Stimulated activated CD8-positive, alpha-beta memory T cell treated with anti-CD3 and anti-CD28 coated beads, Interleukin-15, amount 100 ng/mL, for 48 hours (primary cell): ENCODE data around the gene RPP38.
A peak's percentile ranks its signal among the peaks of the same experiment; 100 is the strongest.

Source experiments
- DNase-seq, 2 donors: peaks; one replicate each; pipeline ENCODE4 v3.0.0-alpha.2; 2020; ENCODE audit warnings: low read depth in 2 of 2

The RPP38 gene, protein sequence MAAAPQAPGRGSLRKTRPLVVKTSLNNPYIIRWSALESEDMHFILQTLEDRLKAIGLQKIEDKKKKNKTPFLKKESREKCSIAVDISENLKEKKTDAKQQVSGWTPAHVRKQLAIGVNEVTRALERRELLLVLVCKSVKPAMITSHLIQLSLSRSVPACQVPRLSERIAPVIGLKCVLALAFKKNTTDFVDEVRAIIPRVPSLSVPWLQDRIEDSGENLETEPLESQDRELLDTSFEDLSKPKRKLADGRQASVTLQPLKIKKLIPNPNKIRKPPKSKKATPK

DNA sequence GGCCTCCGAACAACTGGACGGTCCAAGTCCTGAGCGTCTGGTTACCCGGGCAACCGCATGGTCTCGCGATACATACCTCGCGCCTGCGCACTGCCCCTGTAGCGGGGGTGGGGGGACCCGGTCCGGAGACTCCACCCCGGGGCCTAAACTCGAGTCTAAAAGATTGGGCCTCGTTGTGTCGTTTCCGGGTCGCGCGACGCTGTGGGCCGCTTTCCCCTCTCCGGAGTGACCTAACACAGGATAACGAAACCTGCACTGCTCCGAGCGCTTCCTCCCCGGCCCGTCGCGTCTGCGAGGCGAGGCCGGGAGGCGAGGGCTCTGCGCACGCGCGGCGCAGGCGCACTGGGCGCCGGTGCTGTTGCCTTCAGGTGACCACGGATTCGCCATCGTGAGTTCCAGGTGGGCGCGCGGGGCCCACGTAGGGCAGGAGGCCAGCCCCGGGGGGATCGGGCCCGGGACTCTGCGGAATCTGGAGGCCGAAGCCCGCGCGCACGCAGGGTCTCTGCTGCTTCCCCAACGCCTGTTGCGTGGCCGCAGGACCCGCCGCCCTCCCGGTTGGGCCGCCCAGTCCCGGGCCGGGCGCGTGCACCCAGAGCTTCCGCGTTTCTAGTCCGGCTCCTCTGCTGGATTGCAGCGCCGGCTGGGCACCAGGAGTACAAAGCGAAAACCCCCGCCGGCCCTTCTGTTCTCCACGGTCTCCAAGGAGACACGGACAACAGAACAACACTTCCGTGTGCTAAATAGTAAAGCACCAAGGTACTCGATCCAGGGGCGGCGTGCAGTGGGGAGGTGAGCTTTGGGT lies at the start of gene RPP38:
Gene RPP38, plus strand, starts transcription at position 345 of the 802 bp plus-strand sequence. CDS start 5,960 bp downstream, outside the sequence.
- DNase-seq = peak; percentile 91 to 96

DNA sequence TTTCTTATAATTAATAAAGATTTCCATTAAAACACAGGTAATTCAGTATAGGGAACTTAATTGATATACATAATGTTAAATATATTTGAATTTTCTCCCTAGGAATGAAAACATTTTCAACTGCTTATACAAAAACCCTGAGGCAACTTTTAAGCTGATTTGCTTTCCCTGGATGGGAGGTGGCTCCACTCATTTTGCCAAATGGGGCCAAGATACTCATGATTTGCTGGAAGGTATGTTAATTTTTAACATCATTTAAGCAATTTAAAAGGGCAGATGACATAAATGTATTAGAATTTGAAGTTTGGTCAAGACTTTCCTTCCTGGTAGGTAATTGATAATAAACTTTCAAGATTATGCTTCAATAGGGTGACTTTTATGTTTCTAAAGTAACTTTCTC lies 47.6 kb upstream of the RPP38 start:
- no peak for DNase-seq

DNA sequence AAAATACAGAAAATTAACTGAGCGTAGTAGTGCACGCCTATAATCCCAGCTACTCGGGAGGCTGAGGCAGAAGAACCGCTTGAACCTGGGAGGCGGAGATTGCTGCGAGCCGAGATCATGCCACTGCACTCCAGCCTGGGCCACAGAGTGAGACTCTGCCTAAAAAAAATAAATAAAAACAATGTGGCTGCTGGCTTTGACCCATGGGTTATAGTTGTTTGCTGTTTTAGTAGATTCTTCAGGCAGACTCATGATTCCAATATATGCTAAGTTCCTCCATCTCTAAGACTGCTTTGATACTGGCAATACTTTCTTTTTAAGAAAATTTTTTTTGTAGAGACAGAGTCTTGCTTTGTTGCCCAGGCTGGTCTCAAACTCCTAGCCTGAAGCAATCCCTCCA lies 45.0 kb upstream of the RPP38 start:
- DNase-seq = no peak

DNA sequence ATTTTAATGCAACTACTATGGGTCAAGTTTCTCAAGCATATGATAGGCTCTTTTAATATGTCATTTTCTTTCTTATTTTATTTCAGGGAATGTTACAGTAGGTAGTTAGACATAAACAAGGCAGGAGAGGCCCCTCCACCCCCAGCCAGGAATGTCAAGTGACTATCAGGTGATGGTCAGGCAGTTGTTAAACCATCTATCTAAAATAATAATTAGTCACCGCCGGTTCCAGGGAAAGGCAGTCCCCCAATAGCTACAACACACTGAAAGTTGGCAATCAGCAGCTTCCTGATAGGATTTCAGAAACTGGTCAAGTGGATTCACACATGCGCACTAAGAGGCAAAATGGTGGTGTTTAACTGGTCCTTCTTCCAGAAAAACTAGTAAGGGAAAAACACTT lies 44.1 kb upstream of the RPP38 start:
- DNase-seq = no peak

DNA sequence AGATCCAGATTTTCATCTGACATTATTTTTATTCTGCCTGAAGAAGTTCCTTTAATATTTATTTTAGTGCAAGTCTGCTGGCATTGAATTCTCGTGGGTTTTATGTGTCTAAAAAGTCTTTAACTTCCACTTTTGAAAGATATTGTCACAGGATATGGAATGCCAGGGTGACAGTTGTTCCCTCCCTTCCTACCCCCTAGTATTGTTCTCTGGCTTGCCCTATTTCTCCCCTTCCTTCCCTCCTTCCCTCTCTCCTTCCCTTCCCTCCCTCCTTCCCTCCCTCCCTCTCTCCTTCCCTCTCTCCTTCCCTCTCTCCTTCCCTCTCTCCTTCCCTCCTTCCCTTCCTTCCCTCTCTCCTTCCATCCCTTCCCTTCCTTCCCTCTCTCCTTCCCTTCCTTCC lies 38.5 kb upstream of the RPP38 start:
- DNase-seq = no peak

DNA sequence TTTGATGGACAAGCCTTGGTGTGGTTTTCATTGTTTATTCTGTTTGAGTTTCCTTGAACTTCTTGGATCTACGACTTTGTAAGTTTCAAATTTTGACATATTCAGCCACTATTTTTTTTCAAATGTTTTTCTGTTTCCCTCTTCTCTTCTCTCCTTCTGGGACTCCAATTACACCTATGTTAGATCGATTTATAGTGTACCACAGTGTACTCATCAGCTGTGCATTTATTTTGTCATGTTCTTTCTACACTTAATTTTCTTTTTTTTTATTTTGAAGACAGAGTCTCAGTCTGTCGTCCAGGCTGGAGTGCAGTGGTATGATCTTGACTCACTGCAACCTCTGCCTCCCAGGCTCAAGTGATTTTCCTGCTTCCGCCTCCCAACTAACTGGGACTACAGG lies 37.2 kb upstream of the RPP38 start:
- DNase-seq = no peak

DNA sequence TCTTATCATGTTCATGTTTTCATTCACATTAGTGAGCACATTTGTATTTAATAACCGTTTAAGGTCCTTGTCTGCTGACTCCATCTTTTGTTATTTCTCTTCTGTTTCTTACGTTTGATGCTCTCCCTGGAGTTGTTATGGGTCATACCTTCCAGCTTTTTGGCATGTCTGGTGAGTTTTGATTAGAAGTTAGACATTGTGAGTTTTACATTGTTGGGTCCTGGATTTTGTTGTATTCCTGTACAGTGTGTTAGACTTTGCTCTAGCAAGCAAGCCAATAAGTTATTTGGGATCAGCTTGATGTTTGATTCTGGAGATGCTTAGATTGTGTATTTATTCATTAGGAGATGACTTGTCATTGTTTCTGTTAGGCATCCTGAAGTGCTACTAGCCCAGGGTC lies 36.5 kb upstream of the RPP38 start:
- no peak for DNase-seq

DNA sequence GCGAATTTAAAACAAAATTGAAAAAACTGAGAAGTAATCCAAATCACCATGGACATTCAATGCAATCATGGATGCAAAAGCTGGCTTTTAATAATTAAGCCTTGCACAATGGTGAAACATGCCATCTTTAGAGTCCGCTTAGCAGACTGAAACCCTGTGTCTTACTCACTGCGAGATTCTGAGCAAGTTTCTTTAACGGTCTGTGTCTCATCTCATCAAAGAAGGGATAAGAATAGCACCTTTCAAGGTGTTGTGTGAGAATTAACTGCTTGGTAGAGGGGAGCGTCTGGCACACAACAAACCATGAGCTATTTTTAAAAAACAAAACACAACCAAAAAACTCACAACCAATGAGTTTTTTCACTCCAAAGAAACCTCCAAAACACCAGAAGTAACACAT lies 30.0 kb upstream of the RPP38 start:
- DNase-seq = no peak

DNA sequence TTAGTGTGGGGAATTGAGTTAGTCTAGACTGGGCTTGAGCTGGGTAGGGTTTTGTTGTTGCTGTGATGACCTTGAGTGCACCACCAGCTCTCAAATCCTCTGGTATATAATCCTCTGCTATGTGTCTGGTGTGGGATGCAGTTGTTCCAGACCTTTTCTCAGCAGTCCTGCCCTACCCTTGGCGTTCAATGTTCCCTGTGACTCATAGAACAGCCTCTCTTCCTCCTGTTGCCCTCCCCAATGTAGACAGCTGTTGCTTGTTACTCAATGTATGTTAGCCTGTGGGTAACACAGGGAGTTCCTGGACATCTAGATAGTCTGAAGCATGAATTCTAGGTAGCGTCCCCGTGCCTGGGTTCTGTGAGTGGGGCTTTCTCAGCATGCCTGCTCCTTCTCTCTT lies 28.4 kb upstream of the RPP38 start:
- no peak for DNase-seq

DNA sequence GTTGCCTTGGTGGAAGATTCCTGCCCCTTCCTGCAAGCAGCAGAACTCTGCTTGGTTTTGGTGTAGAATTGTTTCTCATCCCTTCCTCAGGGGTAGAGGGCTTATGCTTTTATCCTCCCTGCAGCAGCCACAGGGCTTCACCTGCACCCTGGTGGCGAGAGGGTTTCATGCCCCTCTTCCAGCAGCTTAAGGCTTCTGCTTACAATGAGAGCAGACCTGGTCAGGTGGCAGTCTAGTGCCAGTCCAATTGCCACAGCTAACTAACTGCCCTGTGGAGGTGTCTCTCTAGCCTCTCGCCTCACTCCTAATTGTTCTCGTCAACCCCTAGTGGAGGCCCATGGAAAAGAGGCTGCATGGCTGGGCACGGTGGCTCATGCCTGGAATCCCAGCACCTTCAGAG lies 27.9 kb upstream of the RPP38 start:
- no peak for DNase-seq

DNA sequence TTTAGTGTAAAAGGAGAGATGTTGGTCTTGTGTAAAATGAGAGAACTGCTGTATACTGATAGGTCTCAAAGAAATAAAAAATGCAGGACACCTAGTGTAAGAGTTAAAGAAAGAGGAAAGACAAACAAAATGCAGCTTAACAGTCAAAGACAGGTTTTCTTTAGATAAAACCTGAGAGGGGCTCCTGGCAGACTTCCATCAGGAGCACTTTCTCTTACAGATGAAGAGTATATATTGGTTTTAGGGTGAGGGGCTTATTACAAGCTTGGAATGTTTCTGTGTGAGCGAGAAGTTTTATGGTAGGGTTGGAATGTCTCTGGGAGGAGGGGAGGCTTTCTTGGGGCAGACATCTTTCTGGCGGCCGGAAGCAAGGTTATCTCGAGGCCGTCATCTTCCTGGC lies 24.8 kb upstream of the RPP38 start:
- DNase-seq = no peak

DNA sequence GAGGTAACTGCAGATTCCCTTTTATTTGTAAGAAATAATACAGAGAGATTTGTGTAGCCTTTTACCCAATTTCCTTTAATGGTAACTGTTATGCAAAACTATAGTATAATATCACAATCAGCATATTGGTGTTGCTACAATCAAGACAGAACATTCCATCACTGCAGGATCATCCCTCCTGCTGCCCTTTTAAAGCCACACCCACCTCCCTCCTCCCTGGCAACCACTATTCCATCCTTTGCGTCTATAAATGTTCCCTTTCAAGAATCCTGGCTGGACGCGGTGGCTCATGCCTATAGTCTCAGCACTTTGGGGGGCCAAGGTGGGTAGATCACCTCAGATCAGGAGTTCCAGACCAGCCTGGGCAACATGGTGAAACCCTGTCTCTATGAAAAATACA lies 21.7 kb upstream of the RPP38 start:
- DNase-seq = no peak

DNA sequence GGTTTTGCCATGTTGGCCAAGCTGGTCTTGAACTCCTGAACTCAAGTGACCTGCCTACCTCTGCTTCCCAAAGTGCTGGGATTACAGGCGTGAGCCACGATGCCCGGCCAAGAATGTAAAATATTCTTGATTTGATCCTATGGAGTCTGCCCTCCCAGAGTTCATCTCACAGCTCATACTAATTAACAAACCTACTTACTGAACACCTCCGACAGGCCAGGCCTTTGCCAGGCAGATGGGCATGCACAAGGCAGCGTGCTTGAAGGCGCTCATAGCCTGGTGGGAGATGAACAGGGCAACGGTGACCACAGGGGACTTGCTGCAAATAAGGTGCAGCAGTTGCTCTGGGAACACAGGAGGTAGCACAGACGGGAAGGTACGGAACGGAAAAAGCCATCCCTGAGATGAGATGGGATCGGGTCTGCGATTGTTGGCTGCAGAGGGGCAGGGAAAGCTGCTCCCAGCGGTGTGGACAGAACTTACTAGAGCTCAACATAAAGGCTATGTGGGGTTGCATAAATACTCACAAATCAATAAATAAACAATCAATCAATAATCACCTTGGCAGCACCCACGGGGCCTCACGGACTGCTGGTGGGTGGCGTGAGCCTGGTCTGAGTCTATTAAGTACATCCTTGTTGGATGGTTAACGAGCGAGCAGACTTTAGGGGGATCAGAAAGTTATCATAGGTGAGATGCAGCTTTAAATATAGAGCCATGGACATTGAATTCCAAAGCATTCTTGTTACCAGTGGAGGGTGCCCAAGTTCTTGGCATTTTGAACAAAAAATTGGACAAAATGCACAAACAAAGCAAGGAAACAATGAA lies 13.3 kb upstream of the RPP38 start:
- no peak for DNase-seq

DNA sequence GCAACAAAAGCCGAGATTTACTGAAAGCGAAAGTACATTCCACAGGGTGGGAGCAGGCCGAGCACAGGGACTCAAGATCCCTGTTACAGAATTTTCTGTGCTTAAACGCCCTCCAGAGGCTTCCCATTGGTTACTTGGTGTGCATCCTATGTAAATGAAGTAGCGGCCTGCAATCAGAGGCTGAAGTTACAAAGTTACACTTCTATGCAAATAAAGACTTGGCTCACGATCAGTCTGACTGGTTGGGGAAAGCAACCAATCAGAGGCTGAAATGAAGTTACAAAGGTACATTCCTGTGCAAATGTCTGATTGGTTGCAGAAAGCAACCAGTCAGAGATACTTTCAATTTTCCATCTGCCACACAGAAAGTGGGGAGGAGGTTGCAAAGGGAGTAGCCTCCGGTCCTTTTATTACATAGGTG lies 12.6 kb upstream of the RPP38 start:
- no peak for DNase-seq

DNA sequence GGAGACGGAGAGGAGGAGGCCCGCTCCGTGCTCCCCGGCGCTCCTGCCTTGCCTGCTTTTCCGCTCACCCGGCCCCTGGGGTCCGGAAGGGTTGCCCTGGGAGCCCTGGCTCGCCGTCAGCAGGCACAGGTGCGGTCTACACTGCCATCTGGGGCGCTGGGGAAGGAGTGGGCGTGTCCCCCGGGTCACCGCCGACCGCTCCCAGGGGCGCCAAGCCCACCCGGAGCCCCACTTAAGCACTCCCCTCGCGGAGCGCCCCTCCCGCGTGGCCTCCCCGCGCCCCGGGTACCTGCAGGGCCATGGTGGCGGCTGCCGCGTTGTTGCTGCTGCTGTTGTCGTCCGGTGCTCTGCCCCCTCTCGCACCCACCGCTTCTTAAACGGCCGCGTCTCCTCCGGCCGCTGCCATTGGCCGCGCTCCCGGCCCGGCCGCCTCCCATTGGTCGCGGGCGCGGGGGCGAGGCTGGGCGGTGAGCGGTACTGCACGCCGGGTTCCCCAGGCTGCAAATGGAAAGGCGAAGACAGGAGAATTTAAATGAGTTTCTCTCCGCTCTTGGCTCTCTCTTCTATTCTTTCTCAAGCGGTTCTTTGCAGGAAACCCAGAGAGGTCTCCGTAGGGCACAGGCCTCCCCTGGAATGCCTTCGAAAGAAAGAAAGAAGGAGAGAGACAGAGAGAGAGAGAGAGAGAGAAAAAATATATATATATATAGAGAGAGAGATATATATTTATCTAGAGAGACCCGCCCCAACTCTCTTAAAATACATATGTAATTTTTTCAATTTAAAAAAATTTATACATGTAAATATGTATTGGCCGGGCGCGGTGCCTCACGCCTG lies 8.5 kb upstream of the RPP38 start, which contains the start of gene ACBD7:
Gene ACBD7, minus strand, starts transcription at position 349 of the 834 bp plus-strand sequence. Its CDS starts 48 bp downstream, at position 301.
- DNase-seq = peak; percentile 73 to 77

DNA sequence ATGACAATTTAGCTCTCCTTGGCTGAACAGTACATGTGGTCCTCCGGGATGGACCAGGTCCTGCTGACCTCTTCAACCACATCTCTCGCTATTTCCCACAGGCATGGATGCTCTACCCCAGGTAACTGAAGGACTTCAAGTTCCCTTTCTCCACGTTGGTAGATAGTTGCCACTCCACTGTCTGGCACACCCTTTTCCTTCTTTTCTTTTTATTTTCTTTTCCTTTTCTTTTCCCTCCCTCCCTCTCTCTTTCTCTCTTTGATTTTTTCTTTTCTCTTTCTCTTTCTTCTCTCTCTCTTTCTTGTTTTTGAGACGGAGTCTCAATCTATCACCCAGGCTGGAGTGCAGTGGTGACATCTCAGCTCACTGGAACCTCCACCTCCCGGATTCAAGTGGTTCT lies 5.7 kb upstream of the RPP38 start:
- no peak for DNase-seq

DNA sequence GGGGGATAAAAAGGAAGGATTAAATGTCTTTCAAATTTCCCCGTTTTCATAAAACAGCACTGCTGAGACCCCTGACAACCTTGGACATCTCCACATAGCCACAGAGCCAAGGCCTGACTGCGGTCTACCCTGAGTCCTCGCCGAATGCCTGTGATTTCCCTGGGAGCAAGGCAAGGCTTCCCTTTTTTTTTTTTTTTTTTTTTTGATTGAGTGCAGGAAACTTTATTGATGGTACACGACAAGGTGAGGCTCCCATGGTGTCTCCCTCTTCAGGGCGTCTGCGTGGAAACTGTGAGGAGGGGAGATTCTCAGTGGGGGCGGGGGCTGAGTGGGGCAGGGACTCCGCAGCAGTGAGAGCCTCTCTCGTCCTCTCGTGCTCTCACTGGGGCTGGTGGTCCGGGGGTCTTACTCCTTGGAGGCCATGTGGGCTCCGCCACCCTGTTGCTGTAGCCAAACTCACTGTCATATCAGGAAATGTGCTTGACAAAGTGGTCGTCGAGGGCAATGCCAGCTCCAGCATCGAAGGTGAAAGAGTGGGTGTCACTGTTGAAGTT lies 4.2 kb upstream of the RPP38 start:
- no peak for DNase-seq

DNA sequence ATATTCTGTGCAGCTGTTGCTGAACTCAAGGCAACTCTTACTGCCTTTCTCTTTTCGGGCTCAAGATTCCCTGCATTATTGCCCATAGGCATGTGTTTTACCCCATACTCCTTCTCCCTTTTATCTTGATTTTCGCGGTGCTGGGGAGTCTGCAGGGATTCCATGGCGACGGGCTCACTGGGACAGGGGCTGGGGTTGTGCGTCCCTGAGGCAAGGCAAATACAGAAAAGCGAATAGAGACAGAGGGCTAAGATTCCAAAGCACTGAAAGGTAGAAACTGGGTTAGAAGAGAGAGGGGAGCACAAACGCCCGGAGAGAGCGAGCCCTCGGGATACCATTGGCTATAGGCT lies 519 bp upstream of the RPP38 start:
- DNase-seq = no peak

DNA sequence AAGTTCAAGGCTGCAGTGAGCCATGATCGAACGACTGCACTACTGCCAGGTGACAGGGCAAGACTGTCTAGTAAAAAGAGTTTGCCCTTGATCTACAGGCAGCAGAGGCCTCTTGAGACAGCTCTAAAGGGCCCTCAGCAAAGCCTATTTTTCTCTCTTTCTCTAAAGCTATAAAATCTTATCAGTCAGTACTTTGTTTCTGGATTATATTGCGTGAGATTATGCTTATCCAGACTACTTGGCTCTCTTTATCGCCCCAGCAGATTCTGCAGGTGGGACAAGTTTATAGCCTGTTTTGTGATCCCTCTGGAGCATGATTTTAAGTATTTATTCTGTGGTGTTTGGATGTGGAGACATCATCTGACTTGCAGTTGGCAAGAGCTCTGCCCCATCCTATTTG lies 2.7 kb downstream of the RPP38 start:
- no peak for DNase-seq

DNA sequence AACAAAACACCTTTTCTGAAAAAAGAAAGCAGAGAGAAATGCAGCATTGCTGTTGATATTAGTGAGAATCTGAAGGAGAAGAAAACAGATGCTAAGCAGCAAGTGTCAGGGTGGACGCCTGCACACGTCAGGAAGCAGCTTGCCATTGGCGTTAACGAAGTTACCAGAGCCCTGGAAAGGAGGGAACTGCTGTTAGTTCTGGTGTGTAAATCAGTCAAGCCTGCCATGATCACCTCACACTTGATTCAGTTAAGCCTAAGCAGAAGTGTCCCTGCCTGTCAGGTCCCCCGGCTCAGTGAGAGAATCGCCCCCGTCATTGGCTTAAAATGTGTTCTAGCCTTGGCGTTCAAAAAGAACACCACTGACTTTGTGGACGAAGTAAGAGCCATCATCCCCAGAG lies 6.4 kb downstream of the RPP38 start:
- no peak for DNase-seq

DNA sequence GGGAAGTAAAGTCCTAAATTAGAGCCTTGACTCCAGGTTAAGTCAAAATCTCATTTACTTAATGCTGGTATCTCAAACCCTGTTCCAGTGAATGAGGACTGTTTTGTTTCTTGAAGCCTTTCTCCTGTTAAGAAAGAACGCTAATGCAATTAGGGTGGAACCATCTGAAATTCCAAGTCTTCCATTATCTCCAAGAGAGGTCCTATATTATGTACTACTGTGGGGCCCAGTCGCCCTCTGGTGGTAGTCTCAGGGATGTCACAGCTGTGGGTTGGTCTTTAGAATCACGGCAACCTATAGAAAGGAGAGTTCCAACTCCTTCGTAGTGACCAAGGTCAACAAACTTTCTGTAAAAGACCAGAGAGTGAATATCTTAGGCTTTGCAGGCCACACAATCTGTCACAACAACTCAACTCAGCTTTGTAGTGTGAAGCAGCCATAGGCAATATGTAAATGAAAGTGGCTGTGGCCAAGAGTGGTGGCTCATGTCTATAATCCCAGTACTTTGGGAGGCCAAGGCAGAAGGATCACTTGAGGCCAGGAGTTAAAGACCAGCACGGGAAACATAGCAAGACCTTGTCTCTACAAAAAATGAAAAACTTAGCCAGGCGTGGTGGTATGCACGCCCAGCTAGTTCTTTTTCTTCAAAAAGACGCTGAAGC lies 9.3 kb downstream of the RPP38 start:
- peak; percentile 37 to 40 for DNase-seq
